HG02943 (cell line): ENCODE measurements around the gene SMIM20.
"Not testable (repeated sequence)": the region's sequence is repeated elsewhere in the genome, so short reads cannot be mapped to it uniquely, and the experiment has no call there.

Experiments used
- ATAC-seq: cut with Tn5 transposase; IDR thresholded peaks from one replicate; pipeline ENCODE4 v1.9.1; 2021; ENCODE audit warnings: mild to moderate bottlenecking, low read depth, moderate library complexity; ENCODE audit not compliant: unreplicated experiment

The SMIM20 gene

DNA sequence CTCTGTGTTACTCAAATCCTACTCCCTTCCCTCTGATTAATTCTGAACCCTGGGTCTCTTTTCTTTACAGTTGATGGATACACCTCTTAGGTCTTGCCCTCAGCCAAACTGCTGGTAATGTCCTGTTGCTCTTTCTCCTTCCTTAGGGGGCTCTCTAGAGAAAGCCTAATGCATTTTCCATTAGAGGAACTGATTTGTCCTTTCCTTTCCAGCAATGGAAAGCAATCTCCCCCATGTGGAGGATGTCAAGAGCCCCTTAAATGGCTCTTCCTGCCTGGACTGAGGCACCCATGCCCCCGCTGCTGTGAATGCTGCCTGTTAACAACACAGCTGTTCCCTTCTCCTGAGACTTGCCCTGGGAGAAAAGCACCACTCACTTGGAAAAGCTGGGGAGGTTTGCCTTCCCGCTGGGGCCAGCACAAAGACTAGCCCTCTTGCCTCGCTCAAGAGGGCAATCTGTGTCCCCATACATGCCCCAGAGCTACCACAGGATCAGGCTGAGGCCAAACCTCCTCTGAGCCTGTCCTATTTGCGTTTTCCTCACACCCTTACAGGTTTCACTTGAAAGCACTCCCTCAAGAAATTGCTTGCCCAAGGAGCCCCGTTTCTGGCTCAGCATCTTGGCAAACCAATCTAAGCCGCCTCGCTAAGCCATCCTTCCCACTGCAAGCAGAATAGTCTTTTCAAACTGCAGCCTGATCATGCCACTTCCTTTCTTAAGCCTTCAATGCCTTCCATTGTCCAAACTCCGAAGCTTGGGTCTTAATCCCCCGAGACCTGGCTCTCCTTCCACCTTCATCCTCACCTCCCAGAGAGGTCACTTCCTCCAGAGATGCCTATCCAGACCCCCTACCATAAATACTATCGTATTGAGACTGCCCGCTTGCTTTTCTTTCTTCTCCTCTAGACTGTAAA lies 23.2 kb upstream of the SMIM20 start:
- no peak for ATAC-seq

GRCh38 chr4:25892796-25893195 lies 21.2 kb upstream of the SMIM20 start:
- ATAC-seq, result no peak

DNA sequence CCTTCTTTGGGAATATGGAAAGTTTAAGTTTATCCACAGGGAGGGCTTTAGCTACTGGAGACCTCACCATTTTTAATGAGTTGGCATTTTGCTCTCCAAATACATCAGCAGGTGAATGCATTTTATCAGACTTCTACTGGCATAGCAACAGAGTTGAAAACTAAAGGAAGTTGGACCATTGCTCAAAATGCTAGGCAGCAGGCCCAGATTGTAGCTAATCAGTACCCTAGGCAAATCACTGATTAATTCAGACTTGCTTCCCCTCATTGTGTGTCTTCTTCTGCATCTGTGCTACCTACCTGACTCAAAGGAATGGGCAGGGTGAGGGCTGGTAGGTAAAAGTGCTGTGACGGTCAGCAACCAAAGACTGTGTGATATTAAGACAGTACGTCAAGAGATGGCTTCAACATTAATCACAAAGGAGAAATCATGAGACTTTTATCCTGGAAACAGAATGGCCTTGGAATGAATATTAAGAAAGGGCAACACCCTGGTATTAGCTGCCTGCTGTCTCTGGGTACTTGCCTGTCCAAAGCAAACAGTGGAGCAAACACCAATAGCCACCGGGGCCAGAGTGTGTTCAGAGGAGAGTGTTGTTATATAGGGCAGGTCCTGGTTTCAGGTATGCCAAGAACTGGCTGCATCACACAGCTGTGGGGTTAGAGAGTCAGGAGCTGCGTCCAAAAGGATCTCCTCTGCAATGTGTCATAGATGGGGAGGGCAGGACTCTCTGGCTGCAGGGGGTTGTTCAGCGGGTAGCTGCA lies 17.1 kb upstream of the SMIM20 start:
- ATAC-seq, result no peak

DNA sequence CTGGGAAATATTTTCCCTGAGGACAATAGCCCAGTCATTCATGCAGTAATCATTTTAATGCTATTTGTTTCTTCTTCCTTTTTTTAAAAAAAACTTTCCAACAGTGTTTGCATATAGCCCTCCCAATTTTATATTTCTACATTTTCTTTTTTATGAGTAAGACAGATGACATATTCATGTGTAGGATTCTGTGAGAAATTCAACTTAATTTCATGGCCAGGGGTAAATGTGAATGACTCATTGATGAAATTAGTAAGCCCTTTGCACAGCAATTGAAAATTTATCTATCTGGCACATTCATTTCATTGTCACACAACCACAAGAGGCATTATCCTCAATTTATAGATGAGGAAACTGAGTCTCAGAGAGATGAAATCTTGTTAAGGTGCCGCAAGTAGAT lies 13.7 kb upstream of the SMIM20 start:
- ATAC-seq, result no peak

DNA sequence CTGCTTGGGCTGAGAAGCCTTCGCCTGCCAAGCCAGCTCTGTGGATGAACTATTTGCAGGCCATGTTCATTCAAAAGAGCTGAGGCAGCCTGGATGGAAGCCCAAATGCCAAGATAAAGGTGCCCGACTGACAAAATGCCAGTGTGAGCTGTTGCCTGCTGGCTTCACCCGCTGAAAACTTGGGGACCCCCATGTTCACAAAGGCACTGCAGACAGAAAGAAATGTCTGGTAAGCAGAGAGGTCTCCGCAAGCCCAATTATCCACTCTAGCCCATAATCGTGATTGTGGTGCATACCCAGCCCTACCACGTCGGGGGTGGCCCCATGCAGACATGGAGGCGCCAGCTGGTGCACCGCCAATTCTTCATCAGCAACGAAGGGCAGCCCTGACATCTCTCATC lies 13.0 kb upstream of the SMIM20 start:
- ATAC-seq, result no peak

- no peak for ATAC-seq
Measured at GRCh38 chr4:25903900-25904747, 9.9 kb upstream of the SMIM20 start.

DNA sequence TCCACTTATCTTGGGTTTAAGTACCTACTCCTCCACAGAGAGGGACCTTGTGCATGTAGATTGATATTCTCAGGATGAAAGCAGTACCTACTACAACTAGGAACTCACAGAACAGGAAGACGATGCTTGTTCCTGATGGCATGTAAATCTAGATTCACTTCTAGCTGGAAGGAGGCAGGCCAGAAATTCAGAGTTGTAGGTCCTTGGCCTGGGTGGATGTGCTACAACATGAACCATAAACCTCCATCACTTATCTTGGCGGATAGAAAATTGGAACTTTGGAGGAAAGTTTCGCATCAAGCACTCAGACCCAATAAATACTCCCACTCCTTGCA lies 9.3 kb upstream of the SMIM20 start:
- ATAC-seq, result no peak

DNA sequence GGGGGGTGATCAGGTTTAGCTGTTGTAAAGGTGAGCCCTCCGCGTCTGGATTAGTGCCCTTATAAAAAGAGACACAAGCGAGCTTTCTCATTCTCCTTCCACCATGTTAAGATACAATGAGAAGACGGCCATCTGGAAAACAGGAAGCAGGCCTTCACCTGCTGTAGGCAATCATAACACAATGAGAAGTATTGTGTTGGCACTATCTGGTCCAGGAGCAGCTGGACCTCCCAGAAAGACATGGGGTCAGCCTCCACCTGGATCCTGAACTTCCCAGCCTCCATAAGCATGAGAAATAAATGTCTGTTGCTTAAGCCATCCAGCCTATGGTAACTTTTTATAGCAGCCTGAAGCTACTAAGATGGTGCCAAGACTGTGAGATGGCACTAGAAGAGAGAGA lies 8.6 kb upstream of the SMIM20 start:
- no peak for ATAC-seq

- ATAC-seq, result not testable (repeated sequence)
Measured at GRCh38 chr4:25906113-25906512, 7.9 kb upstream of the SMIM20 start.

GRCh38 chr4:25908491-25908901 lies 5.5 kb upstream of the SMIM20 start:
- no peak for ATAC-seq

- ATAC-seq, result no peak
Measured at GRCh38 chr4:25911356-25911755, 2.7 kb upstream of the SMIM20 start.

DNA sequence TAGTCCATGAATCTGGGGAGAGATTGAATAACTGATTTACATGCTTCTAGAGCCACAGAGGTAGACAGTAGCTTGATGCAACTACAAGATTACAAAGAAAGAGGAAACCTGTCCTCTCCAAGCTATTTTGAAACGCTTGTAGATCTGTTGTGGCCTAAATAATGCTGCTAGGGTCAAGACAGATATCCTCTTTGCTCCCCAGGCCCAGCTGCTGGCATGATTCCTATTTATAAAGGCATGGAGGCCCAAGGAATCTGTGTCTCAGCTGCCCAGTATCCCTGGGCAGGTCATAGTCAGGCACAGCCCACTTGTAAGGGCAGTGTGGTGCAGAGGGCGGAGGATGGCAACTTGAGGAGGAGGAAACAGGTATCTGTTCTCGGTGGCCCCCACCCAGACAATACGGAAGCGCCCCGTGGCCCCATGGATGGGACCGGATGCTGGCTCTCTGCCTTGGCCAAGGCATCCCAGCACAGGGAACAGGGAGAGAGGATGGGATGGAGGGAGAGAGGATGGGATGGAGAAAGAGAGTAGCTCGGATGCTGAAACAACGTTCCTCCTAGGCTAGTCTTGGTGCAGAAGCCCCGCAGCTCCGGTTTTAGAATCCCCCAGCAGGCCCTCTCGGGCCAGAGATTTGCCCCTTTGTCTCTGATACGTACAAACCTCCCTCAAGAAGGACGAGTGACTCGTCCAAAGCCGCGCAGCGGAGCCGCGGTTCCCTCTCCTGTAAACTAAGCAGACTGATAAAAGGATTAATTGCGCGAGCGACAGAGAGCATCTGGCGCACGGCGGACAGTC lies 767 bp upstream of the SMIM20 start:
- ATAC-seq, result peak; percentile 46

- ATAC-seq, result no peak
Measured at GRCh38 chr4:25914670-25915352, 791 bp downstream of the SMIM20 start.

GRCh38 chr4:25915353-25915705 lies 1.3 kb downstream of the SMIM20 start:
- no peak for ATAC-seq

DNA sequence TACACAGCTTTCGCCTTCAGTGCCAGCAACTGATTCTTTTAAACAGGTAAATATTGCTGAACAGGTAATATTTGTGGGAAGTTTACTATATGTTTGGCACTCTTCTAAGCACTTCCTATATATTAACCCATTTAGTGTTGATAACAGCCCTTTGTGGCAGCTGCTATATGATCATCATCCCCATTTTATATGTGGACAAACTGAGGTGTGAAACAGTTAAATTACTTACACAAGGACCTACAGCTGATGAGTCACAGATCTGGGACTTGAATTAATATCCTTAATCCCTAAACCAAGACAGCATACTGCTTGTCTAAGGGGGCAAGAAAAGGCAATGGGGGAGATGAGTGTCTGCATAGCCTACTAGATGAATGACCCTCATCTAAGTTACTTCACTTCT lies 2.9 kb downstream of the SMIM20 start:
- ATAC-seq, result no peak

DNA sequence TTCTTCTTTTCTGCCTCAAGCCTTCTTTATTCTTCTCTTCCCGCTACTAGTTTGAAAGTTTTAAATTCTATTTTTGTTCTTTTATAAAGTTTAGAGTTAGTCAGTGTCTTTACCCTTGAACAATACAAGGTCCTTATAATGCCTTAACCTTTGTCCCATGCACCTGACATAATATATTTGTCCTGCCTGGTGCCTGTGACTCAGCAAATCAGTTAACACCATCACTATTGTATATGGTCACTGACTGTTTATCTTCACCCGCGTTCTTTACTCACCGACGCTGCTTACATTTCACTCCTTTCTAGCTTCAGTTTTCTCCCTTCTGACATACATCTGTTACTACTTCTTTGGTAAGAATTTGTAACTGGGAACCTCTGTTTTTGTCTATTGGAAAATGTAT lies 5.7 kb downstream of the SMIM20 start:
- no peak for ATAC-seq

DNA sequence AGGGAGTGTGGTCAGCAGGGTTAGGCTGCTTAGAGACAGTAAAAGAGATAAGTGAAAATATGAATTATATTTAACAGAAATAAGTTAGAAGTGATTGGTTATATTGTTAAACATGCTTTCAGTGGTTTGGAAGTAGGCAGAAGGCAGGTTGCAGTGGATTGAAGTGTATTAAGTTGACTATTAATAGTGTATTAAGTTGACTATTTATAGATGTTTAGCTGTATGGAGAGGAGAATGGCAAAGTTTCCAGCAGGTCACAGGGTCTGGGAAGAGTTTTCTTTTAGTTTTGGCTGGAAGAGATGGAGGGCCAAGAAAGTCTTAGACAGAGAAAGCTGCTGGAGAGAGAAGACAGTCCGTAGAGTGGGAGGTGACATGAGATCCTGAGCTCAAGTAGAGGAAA lies 7.9 kb downstream of the SMIM20 start:
- no peak for ATAC-seq

DNA sequence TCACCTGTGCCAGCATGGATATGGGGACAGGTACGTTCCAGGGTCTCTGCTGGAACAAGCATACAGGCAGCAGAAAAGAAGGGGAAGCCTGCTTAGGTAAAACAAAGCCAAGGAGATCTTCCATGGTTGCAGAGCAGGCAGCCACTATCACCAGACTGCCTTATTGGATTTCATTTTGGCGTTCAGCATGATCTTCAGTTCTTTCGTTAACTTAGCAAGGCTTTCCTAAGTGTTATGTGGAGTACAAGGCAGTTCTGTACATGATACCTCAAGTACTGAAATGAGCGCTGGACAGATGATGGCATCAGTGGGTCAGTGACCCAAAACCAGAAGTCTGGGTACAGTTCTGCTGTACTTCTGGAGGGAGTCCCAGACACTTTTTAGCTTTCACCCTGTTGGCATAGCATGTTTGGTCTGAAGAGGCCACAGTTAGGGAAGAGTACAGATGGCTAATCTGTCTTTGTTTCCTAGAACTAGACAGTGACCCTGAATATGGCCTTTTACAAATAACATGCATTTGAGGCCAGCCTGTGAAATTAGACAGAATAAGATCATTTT lies 8.9 kb downstream of the SMIM20 start:
- no peak for ATAC-seq

GRCh38 chr4:25923745-25924144 lies 9.7 kb downstream of the SMIM20 start:
- ATAC-seq, result no peak
